Stimulated activated CD4-positive, alpha-beta T cell treated with anti-CD3 and anti-CD28 coated beads, Interleukin-12 subunit alpha, Interleukin-12 subunit beta, amount 100 ng/mL, for 4 hours (primary cell): ENCODE results near the gene NCK2.

ENCODE experiments used
- DNase-seq: peaks from one replicate; pipeline ENCODE4 v3.0.0-alpha.2; 2020

NCK2 gene

GRCh38 chr2:105796131-105796638 is 51.5 kb downstream of the NCK2 start:
- no peak for DNase-seq

- DNase-seq = no peak
Measured at GRCh38 chr2:105796791-105797190, 52.1 kb downstream of the NCK2 start.

GRCh38 chr2:105797298-105797819 is 52.6 kb downstream of the NCK2 start:
- DNase-seq = no peak

- no peak for DNase-seq
Measured at GRCh38 chr2:105798595-105798994, 53.9 kb downstream of the NCK2 start.

GRCh38 chr2:105800036-105800713 is 55.5 kb downstream of the NCK2 start:
- no peak for DNase-seq

- DNase-seq = no peak
Measured at GRCh38 chr2:105800953-105801635, 56.4 kb downstream of the NCK2 start.

- DNase-seq = no peak
Measured at GRCh38 chr2:105801961-105802360, 57.2 kb downstream of the NCK2 start.

- peak; percentile 34 for DNase-seq
Measured at GRCh38 chr2:105802587-105802986, 57.9 kb downstream of the NCK2 start.

GRCh38 chr2:105803337-105803736 is 58.6 kb downstream of the NCK2 start:
- no peak for DNase-seq

GRCh38 chr2:105803773-105804172 is 59.1 kb downstream of the NCK2 start:
- DNase-seq = no peak

- DNase-seq = no peak
Measured at GRCh38 chr2:105804266-105804665, 59.6 kb downstream of the NCK2 start.

- peak; percentile 47 for DNase-seq
Measured at GRCh38 chr2:105806996-105807395, 62.3 kb downstream of the NCK2 start.

GRCh38 chr2:105808423-105809096 is 63.8 kb downstream of the NCK2 start:
- no peak for DNase-seq

GRCh38 chr2:105809097-105809473 is 64.4 kb downstream of the NCK2 start:
- no peak for DNase-seq

GRCh38 chr2:105809723-105810122 is 65.0 kb downstream of the NCK2 start:
- no peak for DNase-seq

- no peak for DNase-seq
Measured at GRCh38 chr2:105812180-105813044, 67.7 kb downstream of the NCK2 start.

- no peak for DNase-seq
Measured at GRCh38 chr2:105813045-105813315, 68.3 kb downstream of the NCK2 start.

- DNase-seq = no peak
Measured at GRCh38 chr2:105813405-105813804, 68.7 kb downstream of the NCK2 start.

GRCh38 chr2:105814291-105814940 is 69.7 kb downstream of the NCK2 start:
- DNase-seq = no peak

GRCh38 chr2:105815401-105815800 is 70.7 kb downstream of the NCK2 start:
- DNase-seq = no peak

- no peak for DNase-seq
Measured at GRCh38 chr2:105820151-105820550, 75.4 kb downstream of the NCK2 start.

GRCh38 chr2:105820691-105821090 is 76.0 kb downstream of the NCK2 start:
- DNase-seq = no peak
